Fibroblast of lung (primary cell): ENCODE data around the gene TSPAN16. TPM values are rescaled to one million over a fixed set of nuclear protein-coding genes. Genes with fewer than 3 reads are reported as not detected.

Experiments
- DNase-seq, 2 donors: peaks; one replicate each; pipeline versions ENCODE4 v3.0.0 to v3.0.0-alpha.2; 2010; ENCODE audit warnings: low read depth in 2 of 2
- H2AFZ ChIP-seq: 2 replicates; pipeline ENCODE4 v1.5.1; 2012; ENCODE audit warnings: low read length, control low read depth, inconsistent platforms
- H3K27ac ChIP-seq: 2 replicates; pipeline ENCODE4 v1.5.1; 2011; ENCODE audit warnings: low read length, control low read depth; ENCODE audit not compliant: insufficient read depth
- H3K27me3 ChIP-seq: 2 replicates; pipeline ENCODE4 v1.5.1; 2011; ENCODE audit warnings: mild to moderate bottlenecking, low read length; ENCODE audit not compliant: control insufficient read depth, insufficient read depth
- H3K36me3 ChIP-seq: 2 replicates; pipeline ENCODE4 v1.5.1; 2011; ENCODE audit warnings: low read length; ENCODE audit not compliant: control insufficient read depth, insufficient read depth
- H3K4me1 ChIP-seq: 2 replicates; pipeline ENCODE4 v1.5.1; 2011; ENCODE audit warnings: low read length; ENCODE audit not compliant: control insufficient read depth, insufficient read depth; ENCODE audit errors: extremely low read depth
- H3K4me2 ChIP-seq: 2 replicates; pipeline ENCODE4 v1.5.1; 2011; ENCODE audit warnings: low read length, control low read depth; ENCODE audit not compliant: insufficient read depth; ENCODE audit errors: extremely low read depth
- H3K4me3 ChIP-seq, 4 experiments: fragments of 200-600 bp in 1 of 4; sonication (generic) in 1 of 4; replicated peaks in 1 of 4; 2 replicates each; pipeline ENCODE4 v1.5.1; 2011 to 2016; ENCODE audit warnings: low read length in 4 of 4, low read depth in 3 of 4, mild to moderate bottlenecking in 3 of 4, control low read depth in 2 of 4, inconsistent platforms in 1 of 4, mixed read lengths in 1 of 4; ENCODE audit not compliant: insufficient read depth in 1 of 4; ENCODE audit errors: control extremely low read depth in 1 of 4
- H3K79me2 ChIP-seq: 2 replicates; pipeline ENCODE4 v1.5.1; 2012; ENCODE audit warnings: mild to moderate bottlenecking, low read length, inconsistent platforms; ENCODE audit not compliant: control insufficient read depth, insufficient read depth
- H3K9ac ChIP-seq: 2 replicates; pipeline ENCODE4 v1.5.1; 2011; ENCODE audit warnings: mild to moderate bottlenecking, low read length, control low read depth; ENCODE audit not compliant: insufficient read depth
- H3K9me3 ChIP-seq: 2 replicates; pipeline ENCODE4 v1.5.1; 2012; ENCODE audit warnings: low read depth, low read length; ENCODE audit not compliant: control insufficient read depth, insufficient read depth
- H4K20me1 ChIP-seq: 2 replicates; pipeline ENCODE4 v1.5.1; 2011; ENCODE audit warnings: low read length; ENCODE audit not compliant: control insufficient read depth, insufficient read depth; ENCODE audit errors: extremely low read depth
- EZH2 ChIP-seq: IDR thresholded peaks from 2 replicates; pipeline ENCODE4 v1.5.1; 2012; ENCODE audit warnings: low read length, control low read depth, mild to moderate bottlenecking; ENCODE audit errors: missing control alignments
- polyA plus RNA-seq, 2 donors: library from polyadenylated mRNA; depleted of rRNA in 1 of 2; stranded (reverse) in 1 of 2; unstranded in 1 of 2; fragments of >200 nt; gene quantifications; 2 replicates each; pipeline ENCODE4 v1.2.1, GENCODE V29; 2011 to 2012; ENCODE audit warnings: missing spikeins in 1 of 2
- total RNA-seq: library from RNA; depleted of rRNA; stranded (reverse); fragments of >200 nt; gene quantifications from 2 replicates; pipeline ENCODE4 v1.2.1, GENCODE V29; 2014
- TF ChIP-seq, protein P1 (sequence below), 2 donors: IDR thresholded peaks in 1 of 2; conservative IDR thresholded peaks in 1 of 2; 1 replicate in 1 of 2; 2 replicates in 1 of 2; pipeline ENCODE4 v1.5.1; 2011 to 2012; ENCODE audit warnings: low read length in 2 of 2, control low read depth in 1 of 2, inconsistent platforms in 1 of 2, low read depth in 1 of 2, mild to moderate bottlenecking in 1 of 2

TSPAN16 gene
- total and polyA plus RNA-seq, 2 donors (not counting 1 experiment from before 2014, with no cell fraction given) = not detected

- no peak overlapping the region for H3K9ac ChIP-seq
- no peak overlapping the region for H2AFZ ChIP-seq
- H3K79me2 ChIP-seq = no peaks in the 10 kb centered on the region
- H3K4me1 ChIP-seq = peaks cover 12% of the 10 kb centered on the region
- no peak for DNase-seq
- H3K27ac ChIP-seq = no peak overlapping the region
- H3K27me3 ChIP-seq = no peaks in the 10 kb centered on the region
- no peaks in the 10 kb centered on the region for H4K20me1 ChIP-seq
- no peaks in the 10 kb centered on the region for H3K9me3 ChIP-seq
- H3K4me3 ChIP-seq = no peak overlapping the region
- H3K36me3 ChIP-seq = no peaks in the 10 kb centered on the region
- no peak for TF ChIP-seq EZH2
- TF ChIP-seq, protein P1, sequence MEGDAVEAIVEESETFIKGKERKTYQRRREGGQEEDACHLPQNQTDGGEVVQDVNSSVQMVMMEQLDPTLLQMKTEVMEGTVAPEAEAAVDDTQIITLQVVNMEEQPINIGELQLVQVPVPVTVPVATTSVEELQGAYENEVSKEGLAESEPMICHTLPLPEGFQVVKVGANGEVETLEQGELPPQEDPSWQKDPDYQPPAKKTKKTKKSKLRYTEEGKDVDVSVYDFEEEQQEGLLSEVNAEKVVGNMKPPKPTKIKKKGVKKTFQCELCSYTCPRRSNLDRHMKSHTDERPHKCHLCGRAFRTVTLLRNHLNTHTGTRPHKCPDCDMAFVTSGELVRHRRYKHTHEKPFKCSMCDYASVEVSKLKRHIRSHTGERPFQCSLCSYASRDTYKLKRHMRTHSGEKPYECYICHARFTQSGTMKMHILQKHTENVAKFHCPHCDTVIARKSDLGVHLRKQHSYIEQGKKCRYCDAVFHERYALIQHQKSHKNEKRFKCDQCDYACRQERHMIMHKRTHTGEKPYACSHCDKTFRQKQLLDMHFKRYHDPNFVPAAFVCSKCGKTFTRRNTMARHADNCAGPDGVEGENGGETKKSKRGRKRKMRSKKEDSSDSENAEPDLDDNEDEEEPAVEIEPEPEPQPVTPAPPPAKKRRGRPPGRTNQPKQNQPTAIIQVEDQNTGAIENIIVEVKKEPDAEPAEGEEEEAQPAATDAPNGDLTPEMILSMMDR (conservative IDR thresholded peaks at IDR 0.05 in 1 of 2, IDR thresholded peaks at IDR 0.05 in 1 of 2; ENCODE audit: low read depth in 1 of 2, low read length in 2 of 2) = no peak
- no peak overlapping the region for H3K4me2 ChIP-seq
These were observed 31.3 kb upstream of the TSPAN16 start for GRCh38 chr19:11264452-11265176.

- Histone ChIP-seq H4K20me1 (no peaks in the 10 kb centered on the region), H3K36me3 (no peaks in the 10 kb centered on the region), H3K4me2 (no peak overlapping the region), H2AFZ (no peak overlapping the region), H3K9ac (no peak overlapping the region), H3K79me2 (no peaks in the 10 kb centered on the region), H3K9me3 (no peaks in the 10 kb centered on the region), H3K27ac (no peak overlapping the region), H3K27me3 (no peaks in the 10 kb centered on the region), H3K4me3 (no peak overlapping the region), H3K4me1 (peaks cover 12% of the 10 kb centered on the region)
- TF ChIP-seq, protein P1 (conservative IDR thresholded peaks at IDR 0.05 in 1 of 2, IDR thresholded peaks at IDR 0.05 in 1 of 2; ENCODE audit: low read depth in 1 of 2, low read length in 2 of 2) = no peak
- no peak for TF ChIP-seq EZH2
- no peak for DNase-seq
These were observed 30.7 kb upstream of the TSPAN16 start for GRCh38 chr19:11265177-11265784.

DNA sequence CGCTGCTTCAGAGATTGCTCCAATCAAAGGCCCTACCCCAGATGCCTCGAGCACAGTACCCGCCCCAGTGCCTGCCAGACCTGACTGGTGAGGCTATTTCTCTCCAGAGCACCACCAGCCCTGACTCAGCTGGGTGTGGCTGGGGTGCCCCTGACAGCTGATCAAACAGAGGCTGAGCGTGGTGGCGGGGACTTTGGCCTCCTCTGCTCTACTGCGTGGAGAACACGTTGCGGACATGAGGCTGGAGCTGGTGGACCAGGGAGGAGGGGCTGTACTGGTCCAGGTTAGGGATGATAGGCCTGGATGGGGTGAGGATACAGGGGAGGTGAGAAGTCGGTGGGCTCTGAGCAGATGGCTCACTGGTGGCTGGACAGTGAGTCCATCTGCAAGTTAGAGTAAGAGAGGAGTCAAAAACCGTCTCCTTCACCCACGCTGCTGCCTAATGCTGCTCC, 30.1 kb upstream of the TSPAN16 start:
- TF ChIP-seq EZH2 = no peak
- TF ChIP-seq, protein P1 (conservative IDR thresholded peaks at IDR 0.05 in 1 of 2, IDR thresholded peaks at IDR 0.05 in 1 of 2; ENCODE audit: low read depth in 1 of 2, low read length in 2 of 2) = no peak
- Histone ChIP-seq H2AFZ (no peak overlapping the region), H3K4me1 (peaks cover 12% of the 10 kb centered on the region), H4K20me1 (no peaks in the 10 kb centered on the region), H3K4me3 (no peak overlapping the region), H3K36me3 (no peaks in the 10 kb centered on the region), H3K79me2 (no peaks in the 10 kb centered on the region), H3K9ac (no peak overlapping the region), H3K27ac (no peak overlapping the region), H3K9me3 (no peaks in the 10 kb centered on the region), H3K4me2 (no peak overlapping the region), H3K27me3 (no peaks in the 10 kb centered on the region)
- DNase-seq = peak; percentile 20 to 51
